AG09319 (cell line): ENCODE results near the gene MOB3B.

Source experiments
- DNase-seq: peaks from one replicate; pipeline ENCODE4 v3.0.0-alpha.2; 2010; ENCODE audit warnings: low read depth; ENCODE audit errors: extremely low read depth
- TF ChIP-seq, protein P1 (sequence below): IDR thresholded peaks from 2 replicates; pipeline ENCODE4 v1.5.1; 2011; ENCODE audit warnings: low read depth, mild to moderate bottlenecking, inconsistent platforms, low read length, moderate library complexity

MOB3B gene

DNA sequence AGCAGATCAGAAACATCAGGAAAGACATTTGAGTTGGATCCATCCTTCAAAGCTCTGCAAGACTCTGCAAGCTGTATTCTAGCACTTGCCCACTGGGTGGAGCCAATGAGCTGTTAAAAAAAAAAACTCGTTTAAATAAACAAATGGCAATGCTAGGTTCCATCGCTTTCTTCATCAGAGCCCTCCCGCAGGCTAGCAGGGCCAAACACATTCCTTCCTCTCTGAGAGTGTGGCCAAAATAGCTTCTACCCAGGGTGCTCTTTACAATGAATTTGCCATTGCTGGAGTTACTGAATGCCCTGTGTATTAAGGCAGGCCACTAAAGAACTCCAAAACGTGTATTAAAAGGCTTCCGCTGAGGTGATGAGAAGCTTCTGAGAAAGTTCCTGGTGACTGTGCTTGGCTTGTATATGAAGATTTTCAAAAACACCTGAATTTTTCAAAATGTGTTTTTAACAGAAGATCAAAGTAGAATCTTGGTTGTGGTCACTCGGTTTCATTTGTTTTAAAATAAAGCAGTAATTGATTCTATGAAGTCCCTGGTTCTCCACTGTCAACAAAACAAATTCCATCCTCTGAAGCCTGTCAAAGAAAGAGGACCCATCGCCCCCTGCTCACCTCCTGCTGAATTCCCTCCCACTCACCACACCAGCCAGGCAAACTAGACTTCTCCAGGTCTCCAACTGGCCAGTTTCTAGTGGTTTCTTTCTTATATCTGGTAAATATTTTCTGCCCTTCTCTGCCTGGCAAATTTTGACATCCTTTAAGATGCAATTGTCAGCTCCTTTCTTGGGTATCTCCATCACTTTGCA is 196.2 kb downstream of the MOB3B start:
- TF ChIP-seq, protein P1, sequence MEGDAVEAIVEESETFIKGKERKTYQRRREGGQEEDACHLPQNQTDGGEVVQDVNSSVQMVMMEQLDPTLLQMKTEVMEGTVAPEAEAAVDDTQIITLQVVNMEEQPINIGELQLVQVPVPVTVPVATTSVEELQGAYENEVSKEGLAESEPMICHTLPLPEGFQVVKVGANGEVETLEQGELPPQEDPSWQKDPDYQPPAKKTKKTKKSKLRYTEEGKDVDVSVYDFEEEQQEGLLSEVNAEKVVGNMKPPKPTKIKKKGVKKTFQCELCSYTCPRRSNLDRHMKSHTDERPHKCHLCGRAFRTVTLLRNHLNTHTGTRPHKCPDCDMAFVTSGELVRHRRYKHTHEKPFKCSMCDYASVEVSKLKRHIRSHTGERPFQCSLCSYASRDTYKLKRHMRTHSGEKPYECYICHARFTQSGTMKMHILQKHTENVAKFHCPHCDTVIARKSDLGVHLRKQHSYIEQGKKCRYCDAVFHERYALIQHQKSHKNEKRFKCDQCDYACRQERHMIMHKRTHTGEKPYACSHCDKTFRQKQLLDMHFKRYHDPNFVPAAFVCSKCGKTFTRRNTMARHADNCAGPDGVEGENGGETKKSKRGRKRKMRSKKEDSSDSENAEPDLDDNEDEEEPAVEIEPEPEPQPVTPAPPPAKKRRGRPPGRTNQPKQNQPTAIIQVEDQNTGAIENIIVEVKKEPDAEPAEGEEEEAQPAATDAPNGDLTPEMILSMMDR = peak; percentile 82
- DNase-seq = peak; percentile 27

DNA sequence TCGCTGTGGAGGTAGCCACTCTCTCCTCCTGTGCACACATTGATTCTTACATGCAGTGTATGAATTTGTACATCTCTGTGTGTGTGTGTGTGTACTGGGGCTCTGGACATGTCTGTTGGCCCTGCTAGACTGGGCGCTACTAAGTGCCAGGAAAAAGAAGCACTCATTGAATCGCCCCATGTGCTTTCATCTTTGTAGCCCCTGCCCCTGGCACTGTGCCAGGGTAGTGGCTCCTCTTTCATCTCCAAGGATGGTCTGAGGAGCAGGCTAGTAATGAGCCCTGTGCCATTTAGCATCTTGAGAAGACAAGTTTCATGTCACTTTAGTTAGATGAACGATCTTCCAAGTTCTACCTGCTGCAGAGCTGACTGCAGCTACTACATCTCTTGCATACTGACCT is 198.2 kb downstream of the MOB3B start:
- no peak for DNase-seq
- TF ChIP-seq, protein P1 = no peak

DNA sequence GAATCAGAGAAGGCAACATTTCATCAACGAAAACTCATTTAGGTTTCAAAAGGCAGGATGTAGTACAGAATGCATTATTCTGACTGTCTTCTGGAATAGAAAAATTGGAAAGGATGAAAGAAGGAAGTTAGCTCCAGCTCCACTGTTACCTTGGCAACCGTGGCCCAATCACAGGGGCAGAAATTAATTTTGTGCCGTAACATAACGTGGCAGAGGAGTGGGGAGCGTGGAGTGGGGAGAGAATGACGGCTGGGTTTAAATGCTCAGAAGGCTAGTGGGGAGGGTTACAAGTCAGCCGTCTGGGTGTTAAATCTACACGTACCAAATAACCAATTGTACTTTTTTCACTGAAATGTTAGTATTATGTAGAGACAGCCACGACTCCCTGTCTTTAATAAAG is 200.3 kb downstream of the MOB3B start:
- TF ChIP-seq, protein P1 = no peak
- DNase-seq = no peak

DNA sequence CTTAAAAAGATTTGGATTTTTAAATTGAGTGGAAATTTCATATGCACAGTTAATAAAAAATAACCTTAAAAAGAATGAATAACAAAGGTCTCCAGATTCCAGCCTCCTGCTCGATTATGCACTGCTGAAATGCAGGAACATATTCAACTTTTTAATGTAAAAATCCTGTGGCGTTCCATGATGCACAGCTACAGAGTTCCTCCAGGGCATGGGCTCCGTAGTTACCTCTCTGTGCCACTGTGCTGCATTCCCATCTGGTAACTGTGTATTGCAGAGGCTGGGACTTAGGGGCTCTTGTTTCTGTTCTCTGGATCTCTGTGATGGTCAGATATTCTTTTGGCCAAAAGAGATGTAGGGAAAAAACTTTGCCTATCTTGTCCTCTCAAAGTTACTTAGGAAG is 201.1 kb downstream of the MOB3B start:
- TF ChIP-seq, protein P1 = no peak
- DNase-seq = no peak

DNA sequence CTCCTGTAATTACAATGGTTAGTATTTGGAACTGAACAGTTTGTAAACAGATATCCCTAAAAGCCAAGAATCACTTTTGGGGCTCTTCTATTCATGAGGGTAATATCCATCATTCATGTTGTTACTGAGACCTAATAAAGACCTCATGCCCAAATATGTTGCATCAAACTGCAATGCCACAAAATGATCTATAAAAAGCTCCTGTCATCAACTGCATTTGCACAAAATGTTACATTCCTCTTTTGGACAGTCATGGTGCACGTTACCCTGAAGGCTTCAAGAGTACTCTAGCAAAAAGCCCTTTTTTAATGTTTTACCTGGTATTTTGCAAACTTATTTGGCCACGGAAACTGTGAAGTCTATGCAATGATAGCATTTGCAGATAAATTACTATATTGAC is 218.4 kb downstream of the MOB3B start:
- TF ChIP-seq, protein P1 = no peak

DNA sequence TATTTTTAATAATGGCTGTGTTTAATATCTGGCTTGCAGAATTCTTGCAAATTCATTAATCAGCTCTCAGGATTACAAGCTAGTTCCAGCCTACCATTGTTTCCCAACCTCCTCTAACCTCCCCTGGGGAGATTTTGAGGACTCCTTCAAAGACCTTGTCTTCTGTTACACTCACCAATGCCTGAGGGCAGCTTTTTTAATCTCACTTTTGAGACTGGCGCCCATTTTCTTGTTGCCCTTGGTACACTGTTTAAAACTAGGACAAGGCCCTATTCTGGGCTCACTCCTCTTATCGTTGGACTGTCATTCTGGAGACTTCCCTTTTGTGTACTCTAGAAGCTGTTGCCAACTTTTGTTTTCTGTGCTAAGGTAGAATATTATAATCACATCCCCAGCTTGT is 219.0 kb downstream of the MOB3B start:
- no peak for DNase-seq
- TF ChIP-seq, protein P1 = no peak

More for the DNA sequence above, 218.4 kb downstream of the MOB3B start:
- no peak for DNase-seq

DNA sequence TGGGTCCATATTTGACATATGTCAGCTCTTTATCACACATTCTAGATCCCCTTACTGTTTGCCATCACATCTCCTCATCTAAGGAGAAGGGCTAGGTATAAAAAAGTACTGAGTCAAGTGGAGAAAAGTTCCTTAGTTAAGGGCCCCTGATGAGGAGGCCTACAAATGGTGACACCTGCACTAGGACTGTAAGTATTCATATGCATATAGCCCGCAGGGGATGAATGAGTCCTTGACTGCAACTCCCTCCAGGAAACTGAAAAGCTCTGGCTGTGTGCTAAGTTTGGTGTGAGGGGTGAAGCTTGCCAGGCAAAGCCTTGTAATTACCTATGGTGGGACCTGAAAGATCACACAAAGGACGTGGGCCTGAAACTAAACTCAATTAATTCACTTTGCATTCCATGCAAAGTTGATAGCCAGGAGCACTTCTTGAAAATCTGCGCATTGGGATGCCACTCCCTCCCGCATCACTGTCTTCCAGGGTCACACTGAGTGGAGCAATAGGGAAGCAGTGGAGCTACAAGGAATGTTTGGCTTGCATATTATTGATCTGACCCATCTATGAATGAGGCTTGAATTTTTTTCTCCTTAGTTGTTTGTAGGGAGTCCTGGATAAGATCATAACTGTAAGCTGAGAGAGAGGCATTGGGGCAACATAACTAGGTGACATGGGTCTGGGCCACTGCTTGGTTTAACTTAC is 220.8 kb downstream of the MOB3B start:
- no peak for DNase-seq
- TF ChIP-seq, protein P1 = no peak
